Neural cell (in vitro differentiated cells): ENCODE data around the gene LRMDA. TPM values are rescaled to one million over a fixed set of nuclear protein-coding genes. Genes with fewer than 3 reads are reported as not detected.

Source experiments
- H2AFZ ChIP-seq: fragments of 200-600, 300-800 bp; sonication (generic), shearing (Covaris generic); 2 replicates; pipeline ENCODE4 v1.6.0; 2014; ENCODE audit warnings: low read depth, mild to moderate bottlenecking, antibody characterized with exemption, low read length, moderate library complexity
- H3F3A ChIP-seq: fragments of 200-600 bp; shearing (Covaris generic); 2 replicates; pipeline ENCODE4 v1.6.1; 2016; ENCODE audit warnings: mild to moderate bottlenecking, moderate library complexity, mixed read lengths, antibody characterized with exemption, low read length; ENCODE audit not compliant: insufficient read depth, poor library complexity, severe bottlenecking
- H3K27ac ChIP-seq: fragments of 200-600, 300-800 bp; sonication (generic), shearing (Covaris generic); 2 replicates; pipeline ENCODE4 v1.5.1; 2014; ENCODE audit warnings: mild to moderate bottlenecking, low read length, moderate library complexity
- H3K27me3 ChIP-seq: fragments of 300-800, 200-600 bp; sonication (generic), shearing (Covaris generic); 2 replicates; pipeline ENCODE4 v1.6.0; 2014; ENCODE audit warnings: mild to moderate bottlenecking, low read depth, low read length, moderate library complexity; ENCODE audit not compliant: insufficient read depth
- H3K36me3 ChIP-seq: fragments of 300-800, 200-600 bp; sonication (generic), shearing (Covaris generic); 2 replicates; pipeline ENCODE4 v1.5.1; 2014; ENCODE audit warnings: mild to moderate bottlenecking, antibody characterized with exemption, low read length, moderate library complexity; ENCODE audit not compliant: insufficient read depth
- H3K4me2 ChIP-seq: fragments of 300-800, 200-600 bp; sonication (generic), shearing (Covaris generic); 2 replicates; pipeline ENCODE4 v1.6.0; 2014; ENCODE audit warnings: mild to moderate bottlenecking, low read length
- H3K4me3 ChIP-seq: fragments of 300-800, 200-600 bp; sonication (generic), shearing (Covaris generic); 2 replicates; pipeline ENCODE4 v1.5.1; 2014; ENCODE audit warnings: mild to moderate bottlenecking, low read length, moderate library complexity
- H3K79me2 ChIP-seq: fragments of 200-600 bp; shearing (Covaris generic); replicated peaks from 2 replicates; pipeline ENCODE4 v1.6.0; 2014; ENCODE audit warnings: mild to moderate bottlenecking, low read length, moderate library complexity; ENCODE audit not compliant: insufficient read depth
- H3K9ac ChIP-seq: fragments of 300-800, 200-600 bp; sonication (generic), shearing (Covaris generic); 2 replicates; pipeline ENCODE4 v1.6.1; 2016; ENCODE audit warnings: mild to moderate bottlenecking, low read length, mixed read lengths
- H3K9me2 ChIP-seq: fragments of 200-600 bp; shearing (Covaris generic); 2 replicates; pipeline ENCODE4 v1.6.1; 2016; ENCODE audit warnings: mild to moderate bottlenecking, low read length, mixed read lengths; ENCODE audit not compliant: insufficient read depth
- H3K9me3 ChIP-seq: fragments of 200-600, 300-800 bp; sonication (generic), shearing (Covaris generic); 2 replicates; pipeline ENCODE4 v1.6.1; 2016; ENCODE audit warnings: mild to moderate bottlenecking, mixed run types, low read length, moderate library complexity, mixed read lengths
- H4K20me1 ChIP-seq: fragments of 200-600 bp; shearing (Covaris generic); 2 replicates; pipeline ENCODE4 v1.6.1; 2016; ENCODE audit warnings: mild to moderate bottlenecking, mixed run types; ENCODE audit not compliant: insufficient read depth
- CTCF ChIP-seq: fragments of 450-650 bp; IDR thresholded peaks from 2 replicates; pipeline ENCODE4 v1.5.1; 2014; ENCODE audit warnings: antibody characterized with exemption, mild to moderate bottlenecking, moderate library complexity; ENCODE audit not compliant: poor library complexity, severe bottlenecking
- EP300 ChIP-seq: fragments of 450-650 bp; conservative IDR thresholded peaks from 2 replicates; pipeline ENCODE4 v1.6.1; 2014; ENCODE audit warnings: antibody characterized with exemption, mild to moderate bottlenecking, moderate library complexity; ENCODE audit not compliant: poor library complexity, severe bottlenecking
- EZH2 ChIP-seq: fragments of 200-600, 300-800 bp; shearing (Covaris generic), sonication (generic); IDR thresholded peaks from 2 replicates; pipeline ENCODE4 v1.6.1; 2014; ENCODE audit warnings: antibody characterized with exemption, low read length, borderline replicate concordance, mild to moderate bottlenecking; ENCODE audit not compliant: insufficient read depth, poor library complexity, severe bottlenecking
- MXI1 ChIP-seq: fragments of 450-650 bp; conservative IDR thresholded peaks from 2 replicates; pipeline ENCODE4 v1.6.1; 2014; ENCODE audit warnings: antibody characterized with exemption, mild to moderate bottlenecking; ENCODE audit not compliant: poor library complexity, severe bottlenecking
- POLR2AphosphoS5 ChIP-seq: IDR thresholded peaks from 2 replicates; pipeline ENCODE4 v1.6.1; 2012
- RAD21 ChIP-seq: fragments of 450-650 bp; conservative IDR thresholded peaks from 2 replicates; pipeline ENCODE4 v1.6.1; 2014; ENCODE audit warnings: antibody characterized with exemption, mild to moderate bottlenecking, moderate library complexity
- SMC3 ChIP-seq: fragments of 450-650 bp; conservative IDR thresholded peaks from 2 replicates; pipeline ENCODE4 v1.6.1; 2014; ENCODE audit warnings: antibody characterized with exemption, mild to moderate bottlenecking, moderate library complexity; ENCODE audit not compliant: poor library complexity
- TAF1 ChIP-seq: IDR thresholded peaks from 2 replicates; pipeline ENCODE4 v1.6.1; 2012; ENCODE audit warnings: low read depth
- polyA plus RNA-seq: library from polyadenylated mRNA; depleted of rRNA; stranded (reverse); fragments of >200 nt; gene quantifications from 2 replicates; pipeline ENCODE4 v1.2.3, GENCODE V29; 2014
- TF ChIP-seq, protein P1 (sequence below): IDR thresholded peaks from 2 replicates; pipeline ENCODE4 v1.6.1; 2012; ENCODE audit warnings: borderline replicate concordance

Gene LRMDA
- polyA plus RNA-seq, 1 donor from 2014 or later = 5.6 TPM

GRCh38 chr10:75443362-75443761, 11.9 kb downstream of the LRMDA start:
- H3K9me3 ChIP-seq = no peaks in the 10 kb centered on the region
- no peak overlapping the region for H3K27ac ChIP-seq
- H3F3A ChIP-seq = no peaks in the 10 kb centered on the region
- no peaks in the 10 kb centered on the region for H4K20me1 ChIP-seq
- H3K79me2 ChIP-seq = no peaks in the 10 kb centered on the region
- no peak overlapping the region for H3K4me2 ChIP-seq
- no peak overlapping the region for H2AFZ ChIP-seq
- H3K4me3 ChIP-seq = no peak overlapping the region
- no peaks in the 10 kb centered on the region for H3K36me3 ChIP-seq
- no peaks in the 10 kb centered on the region for H3K9me2 ChIP-seq
- TF ChIP-seq SMC3 = no peak
- no peak for TF ChIP-seq POLR2AphosphoS5
- no peak for TF ChIP-seq RAD21
- TF ChIP-seq EZH2 = no peak
- TF ChIP-seq TAF1 = no peak
- TF ChIP-seq, protein P1, sequence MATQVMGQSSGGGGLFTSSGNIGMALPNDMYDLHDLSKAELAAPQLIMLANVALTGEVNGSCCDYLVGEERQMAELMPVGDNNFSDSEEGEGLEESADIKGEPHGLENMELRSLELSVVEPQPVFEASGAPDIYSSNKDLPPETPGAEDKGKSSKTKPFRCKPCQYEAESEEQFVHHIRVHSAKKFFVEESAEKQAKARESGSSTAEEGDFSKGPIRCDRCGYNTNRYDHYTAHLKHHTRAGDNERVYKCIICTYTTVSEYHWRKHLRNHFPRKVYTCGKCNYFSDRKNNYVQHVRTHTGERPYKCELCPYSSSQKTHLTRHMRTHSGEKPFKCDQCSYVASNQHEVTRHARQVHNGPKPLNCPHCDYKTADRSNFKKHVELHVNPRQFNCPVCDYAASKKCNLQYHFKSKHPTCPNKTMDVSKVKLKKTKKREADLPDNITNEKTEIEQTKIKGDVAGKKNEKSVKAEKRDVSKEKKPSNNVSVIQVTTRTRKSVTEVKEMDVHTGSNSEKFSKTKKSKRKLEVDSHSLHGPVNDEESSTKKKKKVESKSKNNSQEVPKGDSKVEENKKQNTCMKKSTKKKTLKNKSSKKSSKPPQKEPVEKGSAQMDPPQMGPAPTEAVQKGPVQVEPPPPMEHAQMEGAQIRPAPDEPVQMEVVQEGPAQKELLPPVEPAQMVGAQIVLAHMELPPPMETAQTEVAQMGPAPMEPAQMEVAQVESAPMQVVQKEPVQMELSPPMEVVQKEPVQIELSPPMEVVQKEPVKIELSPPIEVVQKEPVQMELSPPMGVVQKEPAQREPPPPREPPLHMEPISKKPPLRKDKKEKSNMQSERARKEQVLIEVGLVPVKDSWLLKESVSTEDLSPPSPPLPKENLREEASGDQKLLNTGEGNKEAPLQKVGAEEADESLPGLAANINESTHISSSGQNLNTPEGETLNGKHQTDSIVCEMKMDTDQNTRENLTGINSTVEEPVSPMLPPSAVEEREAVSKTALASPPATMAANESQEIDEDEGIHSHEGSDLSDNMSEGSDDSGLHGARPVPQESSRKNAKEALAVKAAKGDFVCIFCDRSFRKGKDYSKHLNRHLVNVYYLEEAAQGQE = no peak
- no peak for TF ChIP-seq MXI1
- TF ChIP-seq EP300 = no peak
- TF ChIP-seq CTCF = no peak
- H3K9ac ChIP-seq = no peak overlapping the region
- H3K27me3 ChIP-seq = no peaks in the 10 kb centered on the region

GRCh38 chr10:75444781-75445386, 13.5 kb downstream of the LRMDA start:
- H3K27ac ChIP-seq = no peak overlapping the region
- H4K20me1 ChIP-seq = no peaks in the 10 kb centered on the region
- no peak overlapping the region for H3K4me3 ChIP-seq
- H3F3A ChIP-seq = peaks cover 4% of the 10 kb centered on the region
- no peak overlapping the region for H3K9ac ChIP-seq
- no peaks in the 10 kb centered on the region for H3K9me2 ChIP-seq
- H3K36me3 ChIP-seq = no peaks in the 10 kb centered on the region
- H3K9me3 ChIP-seq = no peaks in the 10 kb centered on the region
- no peak overlapping the region for H2AFZ ChIP-seq
- H3K27me3 ChIP-seq = no peaks in the 10 kb centered on the region
- H3K4me2 ChIP-seq = no peak overlapping the region
- no peaks in the 10 kb centered on the region for H3K79me2 ChIP-seq
- TF ChIP-seq CTCF = no peak
